Smooth muscle cell (in vitro differentiated cells): ENCODE data around the gene BSN. TPM values are rescaled to one million over a fixed set of nuclear protein-coding genes. Genes with fewer than 3 reads are reported as not detected.

ENCODE experiments used
- DNase-seq: peaks from one replicate; lab custom pipeline; 2025; ENCODE audit not compliant: unreplicated experiment; lab: John Stamatoyannopoulos, UW
- H2AFZ ChIP-seq: fragments of 200-600 bp; sonication (generic); 2 replicates; pipeline ENCODE4 v1.6.0; 2016; ENCODE audit warnings: antibody characterized with exemption, low read depth, mild to moderate bottlenecking
- H3F3A ChIP-seq: fragments of 200-600 bp; sonication (generic); 2 replicates; pipeline ENCODE4 v1.6.0; 2017; ENCODE audit warnings: antibody characterized with exemption, low read depth
- H3K27ac ChIP-seq: fragments of 200-600 bp; sonication (generic); 2 replicates; pipeline ENCODE4 v1.5.1; 2016; ENCODE audit warnings: low read depth, mild to moderate bottlenecking
- H3K27me3 ChIP-seq: fragments of 200-600 bp; sonication (generic); 2 replicates; pipeline ENCODE4 v1.6.1; 2016; ENCODE audit warnings: low read depth, mild to moderate bottlenecking
- H3K36me3 ChIP-seq: fragments of 200-600 bp; sonication (generic); 2 replicates; pipeline ENCODE4 v1.5.1; 2016; ENCODE audit warnings: low read depth
- H3K4me1 ChIP-seq: fragments of 200-600 bp; sonication (generic); 2 replicates; pipeline ENCODE4 v1.5.1; 2016; ENCODE audit warnings: low read depth
- H3K4me2 ChIP-seq: fragments of 200-600 bp; sonication (generic); 2 replicates; pipeline ENCODE4 v1.6.0; 2016; ENCODE audit warnings: mild to moderate bottlenecking
- H3K4me3 ChIP-seq: fragments of 200-600 bp; sonication (generic); 2 replicates; pipeline ENCODE4 v1.5.1; 2016; ENCODE audit warnings: mild to moderate bottlenecking
- H3K79me2 ChIP-seq: fragments of 200-600 bp; sonication (generic); 2 replicates; pipeline ENCODE4 v1.6.0; 2016; ENCODE audit warnings: low read depth, mild to moderate bottlenecking
- H3K9ac ChIP-seq: fragments of 200-600 bp; sonication (generic); 2 replicates; pipeline ENCODE4 v1.6.0; 2016; ENCODE audit warnings: low read depth
- H3K9me3 ChIP-seq: fragments of 200-600 bp; sonication (generic); replicated peaks from 2 replicates; pipeline ENCODE4 v1.5.1; 2016; ENCODE audit warnings: low read depth
- H4K20me1 ChIP-seq: fragments of 200-600 bp; sonication (generic); 2 replicates; pipeline ENCODE4 v1.6.0; 2016; ENCODE audit warnings: low read depth
- WGBS: methylation state at CpG from one replicate; pipeline ENCODE4 v1.1.7; 2016; ENCODE audit warnings: low lambda C conversion rate; 5-methylcytosine and 5-hydroxymethylcytosine counted together
- polyA plus RNA-seq: library from polyadenylated mRNA; unstranded; fragments of >200 nt; fragmentation: Nextera tagmentation; extraction: Ambion mirVana; gene quantifications from 2 replicates; pipeline ENCODE4 v1.2.1, GENCODE V29; 2016
- total RNA-seq: library from RNA; depleted of rRNA; stranded (reverse); fragments of >200 nt; gene quantifications from 2 replicates; pipeline ENCODE4 v1.2.3, GENCODE V29; 2014
- TF ChIP-seq, protein P1 (sequence below): fragments of 200-600 bp; sonication (generic); IDR thresholded peaks from 2 replicates; pipeline ENCODE4 v1.5.1; 2017; ENCODE audit warnings: borderline replicate concordance, mild to moderate bottlenecking, antibody characterized with exemption; ENCODE audit not compliant: insufficient read depth, poor library complexity, severe bottlenecking

The BSN gene
- total and polyA plus RNA-seq, 2 experiments from 2014 or later: under 0.01 to 0.07 TPM

DNA sequence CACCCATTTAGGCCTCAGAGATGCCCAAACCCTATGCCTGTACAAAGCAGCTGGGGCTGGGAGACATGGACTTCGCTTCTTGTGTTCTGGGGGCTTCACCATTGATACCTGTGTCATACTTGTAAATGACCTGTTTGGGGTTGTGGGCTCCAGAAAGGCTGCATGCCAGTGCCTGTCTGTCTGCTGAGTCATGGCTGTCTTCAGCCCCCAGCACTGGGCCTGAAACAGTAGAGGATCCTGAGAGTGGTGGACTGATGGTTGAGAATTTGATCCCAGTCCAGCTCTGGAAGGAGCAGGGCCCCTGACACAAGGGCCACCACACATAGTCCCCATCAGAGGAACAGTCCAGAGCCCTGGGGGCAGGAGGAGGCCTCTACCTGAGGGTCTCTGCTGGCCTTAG is 95.3 kb downstream of the BSN start:
- 79% methylated on average over 1 of the region's 1 CpG for WGBS
- Histone ChIP-seq H3K9me3 (no peaks in the 10 kb centered on the region), H3K4me3 (no peak overlapping the region), H3K36me3 (no peaks in the 10 kb centered on the region), H3K9ac (no peak overlapping the region), H4K20me1 (no peaks in the 10 kb centered on the region), H3K27me3 (no peaks in the 10 kb centered on the region), H2AFZ (no peak overlapping the region), H3K79me2 (no peaks in the 10 kb centered on the region), H3K27ac (no peak overlapping the region), H3F3A (no peaks in the 10 kb centered on the region), H3K4me2 (no peak overlapping the region), H3K4me1 (no peaks in the 10 kb centered on the region)
- TF ChIP-seq, protein P1, sequence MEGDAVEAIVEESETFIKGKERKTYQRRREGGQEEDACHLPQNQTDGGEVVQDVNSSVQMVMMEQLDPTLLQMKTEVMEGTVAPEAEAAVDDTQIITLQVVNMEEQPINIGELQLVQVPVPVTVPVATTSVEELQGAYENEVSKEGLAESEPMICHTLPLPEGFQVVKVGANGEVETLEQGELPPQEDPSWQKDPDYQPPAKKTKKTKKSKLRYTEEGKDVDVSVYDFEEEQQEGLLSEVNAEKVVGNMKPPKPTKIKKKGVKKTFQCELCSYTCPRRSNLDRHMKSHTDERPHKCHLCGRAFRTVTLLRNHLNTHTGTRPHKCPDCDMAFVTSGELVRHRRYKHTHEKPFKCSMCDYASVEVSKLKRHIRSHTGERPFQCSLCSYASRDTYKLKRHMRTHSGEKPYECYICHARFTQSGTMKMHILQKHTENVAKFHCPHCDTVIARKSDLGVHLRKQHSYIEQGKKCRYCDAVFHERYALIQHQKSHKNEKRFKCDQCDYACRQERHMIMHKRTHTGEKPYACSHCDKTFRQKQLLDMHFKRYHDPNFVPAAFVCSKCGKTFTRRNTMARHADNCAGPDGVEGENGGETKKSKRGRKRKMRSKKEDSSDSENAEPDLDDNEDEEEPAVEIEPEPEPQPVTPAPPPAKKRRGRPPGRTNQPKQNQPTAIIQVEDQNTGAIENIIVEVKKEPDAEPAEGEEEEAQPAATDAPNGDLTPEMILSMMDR: no peak
- DNase-seq: no peak

DNA sequence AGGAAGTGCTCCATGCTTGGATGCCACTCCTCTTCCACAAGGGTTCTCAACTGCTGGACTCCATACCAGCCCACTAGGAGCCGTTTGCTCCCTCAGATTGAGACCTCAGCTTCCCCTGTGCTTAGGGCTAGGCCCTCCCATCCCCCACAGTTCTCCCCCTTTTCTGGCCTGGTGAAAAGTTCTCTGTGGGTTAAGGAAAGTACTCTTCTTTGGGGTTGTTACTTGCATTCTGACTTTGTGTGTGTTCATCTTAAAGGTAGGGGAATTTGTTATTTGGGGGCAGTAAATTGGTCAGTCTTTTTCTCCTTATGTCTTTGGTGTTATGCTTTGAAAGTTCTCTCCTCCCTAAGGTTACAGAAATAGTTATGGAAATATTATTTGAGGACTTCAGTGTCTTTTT is 95.9 kb downstream of the BSN start:
- Histone ChIP-seq H3K4me3 (no peak overlapping the region), H3K4me2 (no peak overlapping the region), H2AFZ (no peak overlapping the region), H3F3A (no peaks in the 10 kb centered on the region), H3K79me2 (no peaks in the 10 kb centered on the region), H3K27ac (no peak overlapping the region), H3K27me3 (no peaks in the 10 kb centered on the region), H3K4me1 (no peaks in the 10 kb centered on the region), H4K20me1 (no peaks in the 10 kb centered on the region), H3K9me3 (no peaks in the 10 kb centered on the region), H3K9ac (no peak overlapping the region), H3K36me3 (no peaks in the 10 kb centered on the region)
- TF ChIP-seq, protein P1: no peak
- 92% methylated on average over 1 of the region's 1 CpG for WGBS
- no peak for DNase-seq

DNA sequence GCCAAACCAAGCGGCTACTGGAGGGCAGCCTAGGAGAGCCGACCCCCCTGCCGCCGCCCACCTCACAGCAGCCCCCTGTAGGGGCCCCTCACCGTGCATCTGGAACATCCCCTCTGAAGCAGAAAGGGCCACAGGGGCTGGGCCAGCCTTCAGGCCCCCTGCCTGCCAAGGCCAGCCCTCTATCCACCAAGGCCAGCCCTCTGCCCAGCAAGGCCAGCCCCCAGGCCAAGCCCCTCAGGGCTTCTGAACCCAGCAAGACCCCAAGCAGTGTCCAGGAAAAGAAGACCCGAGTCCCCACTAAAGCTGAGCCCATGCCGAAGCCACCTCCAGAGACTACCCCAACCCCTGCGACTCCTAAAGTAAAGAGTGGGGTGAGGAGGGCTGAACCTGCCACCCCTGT is 96.4 kb downstream of the BSN start:
- no peak overlapping the region for H2AFZ ChIP-seq
- no peak overlapping the region for H3K9ac ChIP-seq
- TF ChIP-seq, protein P1: no peak
- H3K4me3 ChIP-seq: no peak overlapping the region
- WGBS: 93% methylated on average over 8 of the region's 8 CpGs
- no peaks in the 10 kb centered on the region for H3K79me2 ChIP-seq
- H3K9me3 ChIP-seq: no peaks in the 10 kb centered on the region
- no peaks in the 10 kb centered on the region for H4K20me1 ChIP-seq
- H3K36me3 ChIP-seq: no peaks in the 10 kb centered on the region
- no peaks in the 10 kb centered on the region for H3K4me1 ChIP-seq
- H3F3A ChIP-seq: no peaks in the 10 kb centered on the region
- no peak overlapping the region for H3K27ac ChIP-seq
- H3K4me2 ChIP-seq: no peak overlapping the region
- H3K27me3 ChIP-seq: no peaks in the 10 kb centered on the region
- no peak for DNase-seq

DNA sequence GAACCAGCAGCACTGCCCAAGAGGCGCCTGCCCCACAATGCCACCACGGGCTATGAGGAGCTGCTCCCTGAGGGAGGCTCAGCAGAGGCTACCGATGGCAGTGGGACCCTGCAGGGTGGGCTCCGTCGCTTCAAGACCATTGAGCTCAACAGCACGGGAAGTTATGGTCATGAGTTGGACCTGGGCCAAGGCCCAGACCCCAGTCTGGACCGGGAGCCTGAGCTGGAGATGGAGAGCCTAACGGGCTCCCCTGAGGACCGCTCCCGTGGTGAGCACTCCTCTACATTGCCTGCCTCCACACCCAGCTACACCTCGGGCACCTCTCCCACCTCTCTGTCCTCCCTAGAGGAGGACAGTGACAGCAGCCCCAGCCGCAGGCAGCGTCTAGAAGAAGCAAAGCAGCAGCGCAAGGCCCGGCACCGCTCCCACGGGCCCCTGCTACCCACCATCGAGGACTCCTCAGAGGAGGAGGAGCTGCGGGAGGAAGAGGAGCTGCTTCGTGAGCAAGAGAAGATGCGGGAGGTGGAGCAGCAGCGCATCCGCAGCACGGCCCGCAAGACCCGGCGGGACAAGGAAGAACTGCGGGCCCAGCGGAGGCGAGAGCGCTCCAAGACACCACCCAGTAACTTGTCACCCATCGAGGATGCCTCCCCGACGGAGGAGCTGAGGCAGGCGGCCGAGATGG is 98.1 kb downstream of the BSN start:
- H3K4me1 ChIP-seq: no peaks in the 10 kb centered on the region
- H3F3A ChIP-seq: no peaks in the 10 kb centered on the region
- H4K20me1 ChIP-seq: no peaks in the 10 kb centered on the region
- H3K27me3 ChIP-seq: no peaks in the 10 kb centered on the region
- no peaks in the 10 kb centered on the region for H3K79me2 ChIP-seq
- no peak overlapping the region for H3K27ac ChIP-seq
- no peak for DNase-seq
- no peak overlapping the region for H3K4me2 ChIP-seq
- TF ChIP-seq, protein P1: no peak
- 95% methylated on average over 36 of the region's 36 CpGs for WGBS
- no peak overlapping the region for H3K9ac ChIP-seq
- H3K36me3 ChIP-seq: no peaks in the 10 kb centered on the region
- no peak overlapping the region for H3K4me3 ChIP-seq
- no peak overlapping the region for H2AFZ ChIP-seq
- no peaks in the 10 kb centered on the region for H3K9me3 ChIP-seq
